ENCODE data around the gene FAU. TPM values are rescaled to one million over a fixed set of nuclear protein-coding genes. Genes with fewer than 3 reads are reported as not detected.

The FAU gene
- total RNA-seq, 1 donor from 2014 or later, result 439 TPM

- DNase-seq (ENCODE audit: low read depth) (no peak), FAIRE-seq (no peak)
- TF ChIP-seq, protein P1, sequence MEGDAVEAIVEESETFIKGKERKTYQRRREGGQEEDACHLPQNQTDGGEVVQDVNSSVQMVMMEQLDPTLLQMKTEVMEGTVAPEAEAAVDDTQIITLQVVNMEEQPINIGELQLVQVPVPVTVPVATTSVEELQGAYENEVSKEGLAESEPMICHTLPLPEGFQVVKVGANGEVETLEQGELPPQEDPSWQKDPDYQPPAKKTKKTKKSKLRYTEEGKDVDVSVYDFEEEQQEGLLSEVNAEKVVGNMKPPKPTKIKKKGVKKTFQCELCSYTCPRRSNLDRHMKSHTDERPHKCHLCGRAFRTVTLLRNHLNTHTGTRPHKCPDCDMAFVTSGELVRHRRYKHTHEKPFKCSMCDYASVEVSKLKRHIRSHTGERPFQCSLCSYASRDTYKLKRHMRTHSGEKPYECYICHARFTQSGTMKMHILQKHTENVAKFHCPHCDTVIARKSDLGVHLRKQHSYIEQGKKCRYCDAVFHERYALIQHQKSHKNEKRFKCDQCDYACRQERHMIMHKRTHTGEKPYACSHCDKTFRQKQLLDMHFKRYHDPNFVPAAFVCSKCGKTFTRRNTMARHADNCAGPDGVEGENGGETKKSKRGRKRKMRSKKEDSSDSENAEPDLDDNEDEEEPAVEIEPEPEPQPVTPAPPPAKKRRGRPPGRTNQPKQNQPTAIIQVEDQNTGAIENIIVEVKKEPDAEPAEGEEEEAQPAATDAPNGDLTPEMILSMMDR (IDR thresholded peaks at IDR 0.05; ENCODE audit: insufficient read depth, low read length, severe bottlenecking), result no peak
- Histone ChIP-seq H3K4me3 (ENCODE audit: low read depth, low read length) (no peak overlapping the region), H3K27me3 (ENCODE audit: control insufficient read depth, insufficient read depth, low read length) (no peaks in the 10 kb centered on the region), H3K36me3 (ENCODE audit: control insufficient read depth, insufficient read depth, low read length) (no peaks in the 10 kb centered on the region)
Measured at GRCh38 chr11:65148657-65149056, 26.7 kb upstream of the FAU start.

- DNase-seq (ENCODE audit: low read depth) (no peak), FAIRE-seq (no peak)
- Histone ChIP-seq H3K36me3 (ENCODE audit: control insufficient read depth, insufficient read depth, low read length) (no peaks in the 10 kb centered on the region), H3K4me3 (ENCODE audit: low read depth, low read length) (no peak overlapping the region), H3K27me3 (ENCODE audit: control insufficient read depth, insufficient read depth, low read length) (no peaks in the 10 kb centered on the region)
- TF ChIP-seq, protein P1 (IDR thresholded peaks at IDR 0.05; ENCODE audit: insufficient read depth, low read length, severe bottlenecking), result no peak
Measured at GRCh38 chr11:65147352-65148075, 25.6 kb upstream of the FAU start.

- FAIRE-seq (no peak), DNase-seq (ENCODE audit: low read depth) (no peak)
- Histone ChIP-seq H3K36me3 (ENCODE audit: control insufficient read depth, insufficient read depth, low read length) (no peaks in the 10 kb centered on the region), H3K27me3 (ENCODE audit: control insufficient read depth, insufficient read depth, low read length) (no peaks in the 10 kb centered on the region), H3K4me3 (ENCODE audit: low read depth, low read length) (no peak overlapping the region)
- TF ChIP-seq, protein P1 (IDR thresholded peaks at IDR 0.05; ENCODE audit: insufficient read depth, low read length, severe bottlenecking), result no peak
Measured at GRCh38 chr11:65141896-65142494, 20.1 kb upstream of the FAU start.

GRCh38 chr11:65136515-65137096 lies 14.7 kb upstream of the FAU start:
- Histone ChIP-seq H3K4me3 (ENCODE audit: low read depth, low read length) (no peak overlapping the region), H3K27me3 (ENCODE audit: control insufficient read depth, insufficient read depth, low read length) (no peaks in the 10 kb centered on the region), H3K36me3 (ENCODE audit: control insufficient read depth, insufficient read depth, low read length) (peaks cover 12% of the 10 kb centered on the region)
- FAIRE-seq (no peak), DNase-seq (ENCODE audit: low read depth) (no peak)
- TF ChIP-seq, protein P1 (IDR thresholded peaks at IDR 0.05; ENCODE audit: insufficient read depth, low read length, severe bottlenecking), result no peak

DNA sequence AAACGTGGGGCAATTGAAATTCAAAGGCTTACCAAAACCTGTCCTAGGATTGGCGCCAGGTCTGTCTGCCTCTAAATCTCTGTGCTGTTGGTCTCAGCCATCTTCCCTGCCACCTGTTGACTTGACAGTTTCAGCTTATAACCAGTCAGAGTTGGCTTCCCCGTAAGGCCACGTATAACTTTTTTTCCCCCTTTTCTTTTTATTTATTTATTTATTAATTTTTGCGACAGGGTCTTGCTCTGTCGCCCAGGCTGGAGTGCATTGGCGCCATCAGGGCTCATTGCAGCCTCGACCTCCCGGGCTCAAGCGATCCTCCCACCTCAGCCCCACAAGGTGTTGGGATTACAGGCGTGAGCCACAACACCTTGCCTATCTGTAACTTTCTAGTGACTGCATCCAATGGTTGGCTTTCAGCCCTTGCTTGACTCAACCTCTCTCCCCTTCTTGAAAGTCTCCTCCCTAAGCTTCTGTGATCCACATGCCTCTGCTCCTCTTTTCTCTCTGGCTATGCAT lies 13.8 kb upstream of the FAU start:
- Histone ChIP-seq H3K4me3 (ENCODE audit: low read depth, low read length) (peak overlapping the region; percentile 83), H3K36me3 (ENCODE audit: control insufficient read depth, insufficient read depth, low read length) (peaks cover 20% of the 10 kb centered on the region), H3K27me3 (ENCODE audit: control insufficient read depth, insufficient read depth, low read length) (no peaks in the 10 kb centered on the region)
- no peak for FAIRE-seq
- TF ChIP-seq, protein P1 (IDR thresholded peaks at IDR 0.05; ENCODE audit: insufficient read depth, low read length, severe bottlenecking), result no peak
- no peak for DNase-seq (ENCODE audit: low read depth)

Measured in bronchial epithelial cell (primary cell).